Stimulated activated naive CD8-positive, alpha-beta T cell treated with anti-CD3 and anti-CD28 coated beads, Interleukin-15, Interleukin-2, amounts not matched to agents 100 U/mL and 50 U/mL, for 24 hours (primary cell): Measurements from ENCODE around the gene NR4A1.

Source experiments
- ATAC-seq: fragments of 150-1000 bp; cut with Tn5 transposase; one replicate; pipeline ENCODE4 v1.10.0; 2021
- DNase-seq: peaks from one replicate; pipeline ENCODE4 v3.0.0; 2021

NR4A1 gene

DNA sequence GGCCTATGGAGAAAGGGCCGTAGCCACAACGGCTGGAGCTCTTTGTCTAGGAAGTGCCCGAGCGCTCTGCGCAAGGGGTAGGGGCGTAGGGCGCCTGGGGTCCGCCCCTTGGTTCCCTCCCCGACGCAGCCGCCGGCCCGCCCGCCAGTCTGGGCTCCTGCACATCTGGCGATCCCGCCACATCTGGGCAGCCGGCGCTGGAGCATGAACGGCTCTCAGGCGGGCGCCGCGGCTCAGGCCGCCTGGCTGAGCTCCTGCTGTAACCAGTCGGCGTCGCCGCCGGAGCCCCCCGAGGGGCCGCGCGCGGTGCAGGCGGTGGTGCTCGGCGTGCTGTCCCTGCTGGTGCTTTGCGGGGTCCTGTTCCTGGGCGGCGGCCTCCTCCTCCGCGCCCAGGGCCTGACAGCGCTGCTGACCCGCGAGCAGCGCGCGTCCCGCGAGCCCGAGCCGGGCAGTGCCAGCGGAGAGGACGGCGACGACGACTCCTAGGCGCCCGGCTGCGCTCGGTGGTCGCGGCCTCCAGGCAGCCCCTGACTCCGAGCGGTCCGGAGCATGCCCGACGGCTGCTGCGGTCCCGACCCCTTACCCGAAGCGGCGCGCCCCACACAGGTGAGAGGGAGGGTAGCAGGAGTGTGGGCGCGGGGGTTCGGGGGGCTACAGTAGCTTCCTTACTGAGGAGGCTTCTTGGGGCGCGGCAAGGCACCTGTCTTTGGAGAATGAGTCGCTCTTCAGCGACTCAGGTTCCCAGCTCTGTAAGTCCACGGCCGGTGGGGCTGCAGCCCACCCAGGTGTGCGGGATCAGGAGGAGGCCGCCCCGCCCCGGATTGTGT, 28.5 kb downstream of the NR4A1 start, which contains the start of gene SMIM41:
Gene SMIM41, plus strand, starts transcription at position 129 of the 827 bp plus-strand sequence. Its CDS starts 76 bp downstream, at position 205.
- ATAC-seq = no peak
- no peak for DNase-seq

DNA sequence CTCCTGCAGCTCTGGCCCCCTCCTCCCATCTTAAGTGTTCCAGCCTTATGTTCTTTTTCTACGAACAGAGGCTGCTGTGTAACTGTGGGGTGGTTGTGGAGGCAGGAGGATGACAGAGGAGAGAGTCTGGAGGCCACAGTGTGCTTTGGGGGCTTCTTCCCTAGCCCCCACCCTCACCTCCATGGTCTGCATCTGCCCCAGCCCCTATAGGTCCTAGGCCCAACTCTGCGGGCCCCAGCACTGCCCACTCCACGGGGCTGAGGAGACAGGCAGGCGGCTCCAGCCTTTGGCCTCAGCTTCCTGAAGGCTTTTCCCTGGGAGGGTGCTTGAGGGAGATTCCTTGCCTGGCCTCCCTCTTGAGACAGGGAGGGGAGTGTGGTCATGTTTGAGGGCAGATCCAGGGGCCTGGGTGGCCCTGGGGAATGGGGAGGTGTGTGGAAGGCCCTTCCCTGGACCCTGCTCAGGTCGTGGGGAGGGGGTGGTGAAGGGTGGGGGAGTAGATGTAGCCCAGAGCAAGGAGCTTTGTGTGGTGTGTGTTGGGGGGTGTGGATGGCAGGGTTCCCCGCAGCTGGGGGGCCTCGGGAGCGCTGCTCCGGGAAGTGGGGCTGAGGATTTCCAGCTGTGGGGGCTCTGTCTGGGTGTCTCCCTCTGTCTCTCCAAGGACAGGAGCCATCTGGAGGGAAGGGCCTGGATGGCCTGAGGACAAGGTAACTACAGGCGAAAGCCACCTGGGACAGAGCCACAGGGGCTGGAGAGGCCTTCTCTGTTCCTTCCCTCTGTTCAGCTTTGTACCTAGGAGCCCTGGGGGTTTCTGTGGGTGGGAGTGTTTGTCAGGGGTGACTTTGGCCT, 29.4 kb downstream of the NR4A1 start:
- no peak for DNase-seq
- ATAC-seq = no peak

DNA sequence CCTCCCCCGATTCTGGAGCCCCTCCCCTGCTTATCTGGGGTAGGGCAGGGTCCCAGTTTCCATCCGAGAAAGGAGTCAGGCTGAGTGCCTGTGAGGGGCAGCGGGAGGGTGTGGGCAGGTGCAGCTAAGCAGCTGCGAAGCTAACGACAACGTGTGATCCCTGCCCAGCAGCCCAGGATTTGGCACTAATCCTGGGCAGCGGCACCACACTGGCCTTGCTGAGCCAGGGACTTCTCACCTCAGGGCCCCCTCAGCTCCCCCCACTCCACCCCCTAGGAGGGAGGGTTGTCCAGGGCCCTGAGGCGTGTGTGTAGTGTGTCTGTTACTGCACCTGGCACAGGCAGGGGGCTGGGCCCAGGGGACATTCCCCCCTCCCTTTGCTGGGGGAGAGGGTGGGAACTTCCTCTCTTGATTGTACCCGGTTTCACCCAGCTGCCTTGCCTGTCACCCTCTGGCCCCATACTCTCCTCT, 30.1 kb downstream of the NR4A1 start:
- ATAC-seq = no peak
- DNase-seq = no peak

DNA sequence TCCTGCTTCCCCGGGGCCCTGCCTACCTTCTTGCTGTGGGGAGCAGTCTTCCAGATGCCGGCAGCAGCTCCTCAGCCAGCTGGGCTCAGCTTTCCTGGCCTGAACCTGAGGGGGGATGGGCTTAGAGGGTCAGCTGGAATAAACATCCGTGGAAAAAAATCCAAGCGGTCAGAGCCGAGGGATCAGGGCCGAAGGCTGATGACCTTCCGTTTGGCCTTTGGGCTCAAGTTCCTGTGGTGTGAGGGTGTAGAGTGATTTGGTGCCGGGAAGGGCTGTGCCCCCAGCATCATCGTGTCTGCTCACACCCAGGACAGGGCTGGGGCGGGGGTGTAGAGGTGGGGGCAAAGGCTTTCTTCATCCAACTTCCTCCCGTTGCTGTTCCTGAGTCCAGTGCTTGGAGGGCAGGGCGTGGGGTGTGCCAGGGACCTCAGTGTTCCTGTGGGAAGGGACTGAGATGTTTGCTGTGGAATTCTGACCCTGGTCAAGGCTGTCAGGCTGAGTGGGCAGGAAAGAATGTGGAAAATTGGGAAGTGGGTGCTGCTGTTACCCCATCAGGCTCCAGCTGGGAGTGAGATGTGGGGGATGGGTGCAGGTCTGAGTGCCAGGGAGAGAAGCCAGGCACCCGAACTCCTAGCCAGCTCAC, 30.9 kb downstream of the NR4A1 start:
- ATAC-seq (no peak), DNase-seq (no peak)

DNA sequence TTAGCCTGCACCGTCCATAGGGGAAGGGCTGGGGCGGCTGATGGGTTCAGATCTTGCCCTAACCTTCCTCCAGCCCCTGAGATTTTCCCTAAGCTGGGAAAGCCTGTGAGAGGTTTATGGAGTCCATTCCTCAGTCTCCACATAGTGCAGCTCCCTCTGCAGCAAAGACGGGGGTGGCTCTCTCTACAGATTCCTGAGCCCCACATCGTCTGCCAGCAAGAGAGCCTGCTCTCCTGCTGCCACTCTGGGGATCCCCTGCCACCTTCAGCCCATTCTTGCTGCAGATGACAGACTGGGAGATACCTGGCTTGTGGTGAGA, 31.4 kb downstream of the NR4A1 start:
- no peak for DNase-seq
- no peak for ATAC-seq

DNA sequence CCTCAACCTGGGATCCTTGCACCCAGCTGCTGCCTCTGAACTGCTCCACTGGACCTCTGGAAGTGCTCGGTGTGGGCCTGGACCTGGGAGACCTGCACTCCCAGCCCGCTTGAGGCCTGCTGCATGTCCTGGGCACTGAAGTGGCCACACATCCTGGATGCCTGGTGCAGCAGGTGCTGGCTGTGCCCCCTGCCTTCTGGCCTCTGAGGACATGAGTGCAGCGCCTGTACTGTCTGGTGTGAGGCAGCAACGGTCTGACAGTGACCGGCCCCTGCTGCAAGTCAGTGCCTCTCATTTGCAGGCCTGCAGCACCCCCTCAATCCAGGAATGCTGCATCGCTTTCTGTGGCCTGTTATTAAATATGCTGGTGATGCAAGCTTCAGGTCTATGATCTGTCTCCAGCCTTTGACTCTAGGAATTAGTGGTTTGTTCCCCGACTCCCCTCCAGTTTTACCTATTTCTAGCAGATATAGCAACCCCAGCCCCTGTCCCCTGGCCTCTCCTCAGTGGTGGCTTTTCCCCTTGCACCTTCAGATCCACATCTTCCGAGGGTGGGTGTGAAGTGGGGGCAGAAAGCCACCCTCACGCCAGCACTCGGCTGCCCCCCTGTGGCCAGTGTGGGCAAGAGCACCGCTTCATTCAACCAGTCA, 31.9 kb downstream of the NR4A1 start:
- peak; percentile 75 for DNase-seq
- ATAC-seq = peak; percentile 58

DNA sequence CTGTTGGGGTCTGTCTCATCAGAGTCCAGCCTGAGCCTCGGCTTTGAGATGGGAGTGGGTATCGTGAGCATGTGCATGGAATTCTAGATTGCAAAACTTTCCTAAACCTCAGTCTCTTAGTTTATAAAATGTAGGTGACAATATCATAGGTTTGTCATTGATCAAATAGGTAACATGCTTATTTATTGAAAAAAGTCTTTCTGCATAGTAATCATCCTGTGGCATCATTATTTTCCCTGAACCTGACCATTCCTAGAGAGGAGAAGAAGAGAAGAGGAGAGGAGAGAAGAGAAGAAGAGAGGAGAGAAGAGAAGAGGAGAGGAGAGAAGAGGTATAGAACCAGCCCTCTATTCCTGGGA, 32.4 kb downstream of the NR4A1 start:
- no peak for ATAC-seq
- no peak for DNase-seq

DNA sequence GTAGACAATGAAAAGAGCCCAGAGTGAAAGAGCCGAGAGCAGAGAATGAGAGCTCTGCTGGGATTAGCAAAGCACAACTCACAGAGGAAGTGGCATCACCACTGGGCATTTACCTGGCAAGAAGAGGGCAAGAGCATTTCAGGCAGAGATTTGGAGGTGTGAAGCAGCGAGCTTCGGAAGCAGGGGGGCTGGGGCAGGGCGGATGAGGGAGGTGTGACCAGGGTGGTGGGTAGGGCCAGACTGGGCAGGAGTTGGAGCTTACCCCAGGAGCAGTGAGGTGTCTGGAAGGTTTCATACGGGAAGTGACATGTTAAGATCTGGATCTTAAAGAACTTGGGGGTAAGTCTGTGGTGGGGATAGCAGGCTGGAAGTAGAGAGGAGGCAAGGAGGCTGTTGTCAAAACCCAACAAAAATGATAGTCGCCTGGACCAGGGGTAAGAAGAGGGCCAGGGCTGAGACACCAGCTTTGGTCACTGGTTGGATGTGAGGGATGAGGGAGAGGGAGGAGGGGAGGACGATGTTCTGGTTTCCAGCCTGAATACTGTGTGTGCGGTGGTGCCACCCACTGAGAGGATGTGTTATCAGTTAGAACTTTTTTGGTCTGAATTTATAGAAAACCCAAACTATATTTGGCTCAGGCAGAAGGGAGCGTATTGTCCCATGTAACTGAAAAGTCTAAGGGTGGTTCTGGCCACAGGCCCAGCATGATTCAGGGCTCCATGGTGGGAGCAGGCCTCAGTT, 33.4 kb downstream of the NR4A1 start:
- ATAC-seq = no peak

DNA sequence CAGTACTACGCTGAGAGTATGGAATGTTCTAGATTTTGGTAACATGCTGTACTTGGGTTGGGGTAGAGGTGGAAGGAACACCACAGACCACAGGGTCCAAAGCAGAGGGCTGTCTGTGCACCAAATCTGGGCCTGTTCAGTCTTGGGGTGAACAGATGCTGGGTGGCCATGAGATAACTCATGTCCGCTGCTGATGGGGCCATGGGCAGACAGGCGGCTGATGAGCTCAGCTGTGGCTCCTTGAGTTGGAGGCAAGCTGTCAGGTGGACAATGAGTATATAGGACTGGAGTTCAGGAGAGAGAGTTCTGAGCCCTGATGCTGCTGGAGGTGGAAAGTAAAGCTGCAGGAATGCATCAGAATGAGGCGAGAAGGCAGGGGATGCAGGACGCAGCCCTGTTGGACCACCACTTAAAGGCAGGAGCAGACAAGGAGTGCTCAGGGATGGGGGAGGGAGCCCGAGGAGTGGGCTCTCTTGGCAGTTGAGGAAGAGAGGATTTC, 34.5 kb downstream of the NR4A1 start:
- no peak for ATAC-seq
- no peak for DNase-seq

More for the DNA sequence above, 33.4 kb downstream of the NR4A1 start:
- DNase-seq = no peak

DNA sequence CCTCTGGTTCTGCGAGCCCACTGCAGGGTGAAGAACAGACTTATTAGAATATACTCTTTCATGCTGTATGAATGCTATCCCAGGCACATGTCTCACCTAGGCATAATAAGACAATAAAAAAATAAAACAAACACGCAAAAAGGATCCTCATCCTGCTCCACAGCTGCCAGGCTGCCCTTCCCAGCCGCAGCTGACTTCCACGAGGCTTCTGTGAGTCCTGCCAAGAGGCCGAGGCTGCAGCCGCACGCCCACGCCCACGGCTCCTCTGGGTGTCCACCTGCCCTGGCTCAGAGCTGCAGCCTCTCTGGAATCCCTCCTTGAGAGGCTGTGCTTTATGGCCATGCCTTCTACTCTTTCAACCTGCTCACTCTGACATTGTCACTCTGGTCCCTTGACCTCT, 35.1 kb downstream of the NR4A1 start:
- no peak for ATAC-seq
- DNase-seq = no peak

DNA sequence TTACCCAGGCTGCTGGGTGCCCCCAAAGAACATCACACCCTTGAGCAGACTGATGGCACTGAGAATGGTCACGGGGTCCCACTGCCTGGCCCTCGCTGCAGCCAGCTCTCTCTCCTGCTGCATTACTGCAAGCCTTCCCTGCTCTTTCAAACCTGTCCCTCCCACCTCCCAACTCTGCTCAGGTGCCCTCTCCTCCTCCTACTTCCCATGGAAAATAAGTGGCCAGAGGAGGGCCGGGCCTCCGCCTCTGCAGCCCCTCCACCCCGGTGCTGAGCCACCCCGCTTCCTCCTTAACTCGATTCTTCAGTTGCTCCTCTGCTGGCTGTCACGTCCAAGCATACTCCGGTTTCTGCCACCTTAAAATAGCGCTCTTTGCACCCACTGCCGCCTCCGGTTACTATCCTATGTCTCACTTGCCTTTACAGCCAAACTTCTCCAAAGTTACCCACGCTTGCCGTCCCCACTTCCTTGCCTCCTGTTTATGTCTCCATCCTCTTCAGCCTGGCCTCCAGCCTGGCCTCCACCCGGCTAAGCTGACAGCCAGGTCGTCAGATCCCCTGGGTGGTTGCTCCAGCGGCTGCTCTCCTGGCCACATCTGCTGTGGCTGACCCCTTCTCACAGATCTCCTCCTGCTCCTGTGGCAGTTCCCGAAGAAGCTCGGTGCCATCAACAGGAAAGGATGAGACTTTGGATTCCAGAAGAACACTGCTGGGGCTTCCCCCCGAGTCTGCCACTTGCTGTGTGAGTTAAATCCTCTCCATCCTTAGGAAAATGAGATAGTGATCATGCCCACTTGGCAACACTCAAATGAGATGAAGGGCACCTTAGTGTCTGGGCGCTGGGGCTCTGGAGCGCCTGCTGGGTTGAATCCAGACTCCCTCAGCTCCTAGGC, 35.9 kb downstream of the NR4A1 start:
- no peak for DNase-seq
- no peak for ATAC-seq

DNA sequence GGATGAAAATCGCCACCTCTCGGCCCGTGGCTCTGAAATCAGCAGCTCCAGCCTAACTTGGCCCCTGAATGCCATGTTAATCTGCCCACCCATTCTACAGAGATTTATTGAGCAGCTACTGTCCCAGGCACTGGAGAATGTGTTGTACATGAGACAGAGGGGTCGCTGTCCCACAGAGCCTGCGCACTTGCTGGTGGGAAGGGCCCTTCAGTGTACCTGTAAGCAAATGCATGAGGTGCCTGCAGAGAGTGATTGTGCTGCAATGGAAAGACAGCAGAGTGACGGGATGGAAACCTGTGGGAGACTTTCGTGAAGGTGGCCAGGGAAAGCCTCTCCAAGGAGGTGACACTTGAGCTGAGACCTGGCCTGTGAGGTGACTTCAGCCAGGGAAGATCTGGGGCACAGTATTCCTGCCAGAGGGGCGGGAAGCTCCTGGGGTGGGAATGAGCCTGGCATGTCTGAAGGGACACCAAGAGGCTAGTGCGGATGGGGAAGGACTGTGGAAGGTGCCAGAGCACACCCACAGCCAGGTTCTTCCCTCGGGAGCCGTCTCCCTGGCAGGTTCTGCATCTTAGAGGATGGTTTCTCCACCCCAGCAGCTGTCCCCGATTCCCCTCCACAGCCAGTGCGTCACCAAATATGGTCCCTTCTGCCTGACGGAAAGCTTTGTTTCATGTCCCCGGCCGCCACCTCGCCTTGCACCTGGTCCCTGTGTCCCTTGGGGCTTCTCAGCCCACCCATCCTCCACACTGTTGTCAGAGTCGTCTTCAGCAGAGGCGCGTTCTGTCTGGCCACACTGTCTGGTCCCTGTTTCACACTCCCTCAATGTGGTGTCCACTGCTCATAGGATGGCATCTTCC, 36.9 kb downstream of the NR4A1 start:
- DNase-seq (no peak), ATAC-seq (peak; percentile 37)

DNA sequence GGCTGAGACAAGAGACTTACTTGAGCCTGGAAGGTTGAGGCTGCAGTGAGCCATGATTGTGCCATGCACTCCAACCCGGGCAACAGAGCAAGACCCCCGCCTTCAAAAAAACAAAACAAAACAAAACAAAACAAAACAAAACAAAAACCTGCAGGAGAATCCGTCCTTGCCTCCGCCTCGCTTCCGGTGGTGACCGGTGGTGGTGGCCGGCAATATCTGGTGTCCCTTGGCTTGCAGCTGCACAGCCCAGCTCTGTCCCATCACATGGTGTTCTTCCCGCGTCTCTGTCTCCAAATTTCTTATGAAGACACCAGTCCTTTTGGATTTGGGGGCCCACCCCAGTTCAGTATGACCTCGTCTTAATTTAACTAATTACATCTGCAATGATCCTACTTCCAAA, 38.2 kb downstream of the NR4A1 start:
- DNase-seq (no peak), ATAC-seq (no peak)

DNA sequence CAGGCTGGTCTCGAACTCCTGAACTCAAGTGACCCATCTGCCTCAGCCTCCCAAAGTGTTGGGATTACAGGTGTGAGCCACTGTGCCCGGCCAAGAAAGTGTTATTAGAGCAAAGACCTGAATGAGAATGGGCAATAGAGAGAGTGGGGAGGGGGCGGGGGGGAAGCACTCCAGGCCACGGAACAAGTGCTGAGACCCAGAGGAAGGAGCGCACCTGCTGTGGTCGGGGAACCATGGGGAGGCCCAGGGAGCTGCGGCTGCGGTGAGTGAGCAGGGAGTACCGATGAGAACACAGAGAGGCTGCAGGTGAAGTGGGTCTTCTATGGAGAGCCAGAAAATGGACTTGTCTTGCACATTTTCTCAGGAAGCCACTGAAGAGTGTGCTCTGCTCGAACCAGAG, 39.0 kb downstream of the NR4A1 start:
- DNase-seq (no peak), ATAC-seq (no peak)

DNA sequence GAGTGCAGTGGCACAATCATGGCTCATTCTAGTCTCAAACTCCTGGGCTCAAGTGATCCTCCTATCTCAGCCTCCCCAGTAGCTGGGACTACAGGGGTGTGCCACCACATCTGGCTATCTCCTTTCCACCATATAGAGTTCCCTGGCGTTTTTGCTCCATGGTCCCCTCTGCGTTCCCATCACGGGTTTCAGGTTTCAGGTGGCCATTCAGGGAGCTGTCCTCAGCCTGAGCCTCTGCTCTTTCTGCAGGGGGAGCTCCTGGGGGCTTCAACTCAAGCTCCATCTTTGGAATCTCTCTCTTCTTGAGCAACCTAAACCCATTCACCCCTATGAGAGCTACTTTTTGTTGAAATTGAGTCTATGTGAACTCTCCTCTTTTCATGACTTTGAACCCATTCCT, 39.8 kb downstream of the NR4A1 start:
- ATAC-seq = no peak

DNA sequence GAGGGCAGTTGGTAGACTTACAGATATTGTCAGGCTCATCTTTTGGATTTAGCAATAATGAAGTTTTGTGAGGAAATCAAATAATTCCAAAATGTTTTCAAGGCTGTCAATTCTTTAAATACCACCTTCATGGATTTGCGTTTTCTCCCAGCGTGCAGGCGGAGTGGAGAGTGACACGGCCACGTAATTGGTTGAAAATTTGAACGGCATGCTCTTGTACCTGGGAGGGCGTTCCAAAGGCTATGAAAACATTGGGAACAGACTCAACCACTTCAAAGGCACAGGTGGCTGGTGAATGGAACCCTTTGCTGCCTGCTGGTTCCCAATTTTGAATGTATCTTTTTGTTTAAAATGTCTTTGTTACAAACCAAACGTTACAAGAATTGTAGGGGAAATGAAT, 40.6 kb downstream of the NR4A1 start:
- DNase-seq (no peak), ATAC-seq (no peak)

More for the DNA sequence above, 39.8 kb downstream of the NR4A1 start:
- no peak for DNase-seq

DNA sequence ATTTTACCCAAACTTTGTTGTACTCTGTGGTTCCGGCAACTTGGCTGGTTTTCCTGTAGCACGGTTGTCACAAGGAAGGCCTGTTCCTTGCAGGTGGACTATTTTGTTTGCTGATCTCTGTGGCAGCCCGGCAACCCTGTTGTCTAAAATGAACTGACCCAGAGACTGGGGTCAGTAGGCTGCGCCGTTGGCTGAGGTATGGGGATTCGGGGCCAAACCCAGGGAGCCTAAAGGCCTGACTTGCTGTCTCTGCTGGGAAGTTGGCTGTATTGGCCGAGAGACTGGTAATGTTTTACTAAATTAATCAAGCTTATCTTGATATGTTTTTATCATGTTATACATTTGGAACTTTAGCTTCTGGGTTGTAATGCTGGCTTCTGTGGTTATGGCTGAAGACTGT, 42.1 kb downstream of the NR4A1 start:
- no peak for DNase-seq
- ATAC-seq = no peak

DNA sequence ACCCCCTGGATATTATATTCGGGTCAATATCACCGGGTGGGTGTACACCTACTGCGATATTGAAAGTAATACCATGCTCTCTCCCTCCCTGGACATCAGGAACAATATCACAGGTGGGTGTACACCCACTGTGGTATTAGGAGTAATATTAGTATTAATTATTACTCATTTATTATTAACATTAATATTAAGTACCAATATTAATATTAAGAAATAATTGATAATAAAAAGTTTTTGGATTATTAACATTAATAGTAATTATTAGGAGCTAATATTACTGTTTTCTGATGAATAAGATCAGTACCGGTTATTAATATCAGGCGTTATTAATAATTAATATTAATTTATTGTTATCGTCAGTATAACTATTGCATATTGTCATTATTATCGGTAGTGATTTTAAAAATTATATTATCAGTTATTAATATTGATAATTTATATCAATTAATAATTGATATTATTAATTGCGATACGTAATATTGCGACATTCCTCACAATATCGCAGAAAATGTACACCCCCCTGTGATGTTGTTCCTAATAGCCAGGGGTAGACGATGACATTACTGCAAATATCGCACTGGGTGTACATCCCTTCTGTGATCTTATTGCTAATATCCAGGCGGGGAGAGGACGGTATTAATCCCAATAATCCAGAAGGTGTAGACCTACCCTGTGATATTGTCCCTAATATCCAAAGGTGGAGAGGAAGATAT, 45.2 kb downstream of the NR4A1 start:
- ATAC-seq = no peak
- DNase-seq = no peak
